NT2/D1 (cell line): ENCODE measurements around the gene LSS.

ENCODE experiments used
- SUZ12 ChIP-seq: IDR thresholded peaks from 2 replicates; pipeline ENCODE4 v1.6.1; 2011; ENCODE audit not compliant: insufficient read length, insufficient read depth; ENCODE audit errors: extremely low read depth
- ZNF274 ChIP-seq: IDR thresholded peaks from 2 replicates; pipeline ENCODE4 v1.6.1; 2011; ENCODE audit warnings: mild to moderate bottlenecking, low read depth, low read length

GRCh38 chr21:46181953-46182547 lies 46.5 kb downstream of the LSS start:
- TF ChIP-seq SUZ12 (no peak), ZNF274 (no peak)
